Omental fat pad (tissue), 4 donors: ENCODE results near the gene ZNF592. TPM values are rescaled to one million over a fixed set of nuclear protein-coding genes. Genes with fewer than 3 reads are reported as not detected.

Experiments
- ATAC-seq: fragments of 150-250 bp; one replicate; pipeline ENCODE4 v1.9.1; 2016; ENCODE audit warnings: mild to moderate bottlenecking, moderate library complexity; ENCODE audit not compliant: low FRiP score
- DNase-seq: peaks from one replicate; pipeline ENCODE4 v3.0.0-alpha.2; 2019; ENCODE audit warnings: low spot score
- small RNA-seq: library from RNA; depleted of rRNA; stranded (forward); fragments of <200 nt; gene quantifications from one replicate; pipeline ENCODE3, GENCODE V24; 2016
- total RNA-seq, 4 donors: library from RNA; depleted of rRNA; stranded (reverse); fragments of >200 nt; gene quantifications; one replicate each; pipeline ENCODE4 v1.1.0, GENCODE V29; 2016
- TF ChIP-seq, protein P1 (sequence below), 3 donors: fragments of 450-650 bp; IDR thresholded peaks; one replicate each; pipeline ENCODE4 v1.5.1; 2016 to 2017; ENCODE audit warnings: antibody characterized with exemption in 3 of 3, mild to moderate bottlenecking in 3 of 3, moderate library complexity in 2 of 3

The ZNF592 gene
- total RNA-seq, 4 donors from 2014 or later = 13.7 to 22.8 (median 20.0) TPM

DNA sequence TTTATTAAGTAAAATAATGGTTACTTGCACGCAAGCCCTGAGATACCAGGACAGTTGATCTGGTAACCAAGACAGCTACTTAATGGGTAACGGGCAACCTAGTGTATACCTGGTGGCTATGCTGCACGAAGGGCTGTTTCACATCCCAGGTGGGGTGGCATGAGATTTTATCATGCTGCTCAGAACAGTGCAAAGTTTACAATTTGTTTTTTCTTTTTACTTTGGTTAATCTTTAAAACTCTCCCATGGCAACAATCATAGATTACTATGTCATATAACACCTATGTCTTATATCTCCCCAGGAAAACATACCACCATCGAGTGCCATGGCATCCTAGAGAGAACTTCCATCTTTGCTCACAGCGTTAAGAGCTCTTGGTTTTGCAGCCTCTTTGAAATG is 103.8 kb downstream of the ZNF592 start:
- no peak for DNase-seq
- TF ChIP-seq, protein P1, sequence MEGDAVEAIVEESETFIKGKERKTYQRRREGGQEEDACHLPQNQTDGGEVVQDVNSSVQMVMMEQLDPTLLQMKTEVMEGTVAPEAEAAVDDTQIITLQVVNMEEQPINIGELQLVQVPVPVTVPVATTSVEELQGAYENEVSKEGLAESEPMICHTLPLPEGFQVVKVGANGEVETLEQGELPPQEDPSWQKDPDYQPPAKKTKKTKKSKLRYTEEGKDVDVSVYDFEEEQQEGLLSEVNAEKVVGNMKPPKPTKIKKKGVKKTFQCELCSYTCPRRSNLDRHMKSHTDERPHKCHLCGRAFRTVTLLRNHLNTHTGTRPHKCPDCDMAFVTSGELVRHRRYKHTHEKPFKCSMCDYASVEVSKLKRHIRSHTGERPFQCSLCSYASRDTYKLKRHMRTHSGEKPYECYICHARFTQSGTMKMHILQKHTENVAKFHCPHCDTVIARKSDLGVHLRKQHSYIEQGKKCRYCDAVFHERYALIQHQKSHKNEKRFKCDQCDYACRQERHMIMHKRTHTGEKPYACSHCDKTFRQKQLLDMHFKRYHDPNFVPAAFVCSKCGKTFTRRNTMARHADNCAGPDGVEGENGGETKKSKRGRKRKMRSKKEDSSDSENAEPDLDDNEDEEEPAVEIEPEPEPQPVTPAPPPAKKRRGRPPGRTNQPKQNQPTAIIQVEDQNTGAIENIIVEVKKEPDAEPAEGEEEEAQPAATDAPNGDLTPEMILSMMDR (IDR thresholded peaks at IDR 0.05) = no peak
- ATAC-seq = no peak

DNA sequence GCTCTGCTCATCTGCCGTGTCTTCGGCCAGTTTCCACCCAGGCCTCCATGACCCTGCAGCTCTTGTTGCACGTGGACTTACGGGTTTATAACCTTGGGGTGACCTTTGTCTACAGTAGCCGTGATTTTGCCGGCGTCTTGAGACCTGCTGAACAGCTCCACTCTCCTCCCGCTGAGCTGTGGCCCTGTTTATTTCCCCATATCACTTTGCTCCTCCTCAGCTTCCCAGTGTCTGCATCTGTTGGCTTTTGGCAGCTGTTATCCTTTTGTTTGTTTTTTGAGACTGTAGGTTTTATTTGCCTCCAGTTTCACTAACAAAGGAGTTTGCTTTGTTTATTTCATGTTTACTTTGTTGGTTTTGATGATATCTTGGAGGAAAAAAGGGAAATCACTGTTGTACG is 106.7 kb downstream of the ZNF592 start:
- TF ChIP-seq, protein P1 (IDR thresholded peaks at IDR 0.05) = no peak
- no peak for DNase-seq
- no peak for ATAC-seq

DNA sequence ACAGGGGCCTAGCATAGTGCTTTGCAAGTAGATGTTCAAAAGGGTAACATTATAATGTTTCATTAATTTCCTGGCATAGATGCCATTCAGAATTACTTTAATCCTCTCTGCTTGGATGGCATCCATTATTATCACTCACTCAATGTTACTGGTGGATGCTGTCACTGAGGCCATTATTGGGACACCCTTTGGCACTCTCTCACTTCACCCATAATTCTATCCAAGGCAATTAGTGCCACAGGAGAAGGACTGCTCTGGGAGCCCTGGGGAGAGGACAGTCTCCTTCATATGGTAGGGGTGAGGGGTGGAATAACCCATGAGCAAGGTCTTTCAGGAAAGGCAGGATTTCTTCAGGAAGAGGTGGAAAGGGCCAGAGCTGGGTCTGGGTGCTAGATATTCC is 107.4 kb downstream of the ZNF592 start:
- ATAC-seq (no peak), DNase-seq (no peak)
- TF ChIP-seq, protein P1 (IDR thresholded peaks at IDR 0.05) = no peak

Small RNA genes lying within 50 kb of the gene (small RNA-seq; reads per million reads assigned to genes)
- not detected for gene RF00402

Other genes starting within 250 kb of the ZNF592 start
- gene ZSCAN2, start 147.6 kb upstream of the ZNF592 start, total RNA-seq = 10 to 100 TPM in 3 of 4 donors, 1 to 10 TPM in 1; 8.4 to 16.3 (median 13.0) TPM
- gene WDR73, start 94.3 kb upstream of the ZNF592 start, total RNA-seq = 10 to 100 TPM; 13.7 to 26.8 (median 20.4) TPM
- 10 to 100 TPM; 18.4 to 89.3 (median 29.9) TPM for gene NMB, start 90.4 kb upstream of the ZNF592 start, total RNA-seq
- gene SEC11A, start 32.5 kb upstream of the ZNF592 start, total RNA-seq = 100 to 1,000 TPM; 131 to 191 (median 149) TPM
- 1 to 10 TPM; 3.1 to 7.7 (median 3.8) TPM for gene ALPK3, start 68.8 kb downstream of the ZNF592 start, total RNA-seq
- gene SLC28A1, start 136.1 kb downstream of the ZNF592 start, total RNA-seq = not detected
- 10 to 100 TPM; 61.0 to 86.5 (median 79.0) TPM for gene PDE8A, start 233.3 kb downstream of the ZNF592 start, total RNA-seq